ENCODE data around the gene PPARA.
A peak's percentile ranks its signal among the peaks of the same experiment; 100 is the strongest.

PPARA gene

DNA sequence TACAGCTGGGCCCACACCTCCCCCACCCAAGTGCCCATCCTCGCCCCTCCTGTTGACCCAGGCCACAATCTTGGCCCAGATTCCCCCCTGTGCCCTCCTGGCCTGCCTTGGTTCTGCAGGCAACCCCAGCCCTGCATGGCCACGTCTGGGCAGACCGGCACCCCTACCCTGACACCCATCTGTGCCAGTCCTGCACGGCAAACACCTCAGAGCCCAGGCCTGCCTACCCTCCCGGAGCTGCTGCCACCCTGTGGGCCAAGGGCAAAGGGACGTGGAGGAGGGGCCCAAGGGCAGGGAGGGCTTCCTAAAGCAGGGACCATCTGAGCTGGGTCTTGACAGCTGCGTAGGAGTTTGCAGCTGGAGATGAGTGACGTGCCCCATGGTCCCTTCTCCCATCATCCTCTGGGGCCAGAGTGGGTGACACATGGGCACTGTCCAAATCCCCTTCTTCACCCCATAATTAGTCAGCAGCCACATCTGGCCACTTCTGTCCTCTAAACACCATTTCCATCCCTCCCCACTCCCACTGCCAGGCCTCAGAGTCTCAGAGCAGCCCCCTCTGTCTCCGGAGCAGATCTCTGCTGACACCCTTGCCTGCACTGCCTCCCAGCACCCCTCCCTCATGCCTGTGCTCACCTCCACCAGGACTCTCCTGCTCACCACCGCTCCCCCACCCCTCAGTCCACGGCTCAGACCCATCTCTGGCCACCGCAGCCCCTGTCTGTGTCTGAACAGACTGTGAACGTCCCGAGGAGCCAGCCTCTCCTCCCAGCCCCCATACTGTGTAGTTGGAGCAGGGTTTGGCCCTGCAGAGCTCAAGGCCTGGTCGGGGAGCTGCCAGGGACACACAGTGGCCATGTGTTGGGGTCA, 35.6 kb upstream of the PPARA start:
- no peak for DNase-seq

- DNase-seq = no peak
Observed at GRCh38 chr22:46115388-46115678, 35.0 kb upstream of the PPARA start.

DNA sequence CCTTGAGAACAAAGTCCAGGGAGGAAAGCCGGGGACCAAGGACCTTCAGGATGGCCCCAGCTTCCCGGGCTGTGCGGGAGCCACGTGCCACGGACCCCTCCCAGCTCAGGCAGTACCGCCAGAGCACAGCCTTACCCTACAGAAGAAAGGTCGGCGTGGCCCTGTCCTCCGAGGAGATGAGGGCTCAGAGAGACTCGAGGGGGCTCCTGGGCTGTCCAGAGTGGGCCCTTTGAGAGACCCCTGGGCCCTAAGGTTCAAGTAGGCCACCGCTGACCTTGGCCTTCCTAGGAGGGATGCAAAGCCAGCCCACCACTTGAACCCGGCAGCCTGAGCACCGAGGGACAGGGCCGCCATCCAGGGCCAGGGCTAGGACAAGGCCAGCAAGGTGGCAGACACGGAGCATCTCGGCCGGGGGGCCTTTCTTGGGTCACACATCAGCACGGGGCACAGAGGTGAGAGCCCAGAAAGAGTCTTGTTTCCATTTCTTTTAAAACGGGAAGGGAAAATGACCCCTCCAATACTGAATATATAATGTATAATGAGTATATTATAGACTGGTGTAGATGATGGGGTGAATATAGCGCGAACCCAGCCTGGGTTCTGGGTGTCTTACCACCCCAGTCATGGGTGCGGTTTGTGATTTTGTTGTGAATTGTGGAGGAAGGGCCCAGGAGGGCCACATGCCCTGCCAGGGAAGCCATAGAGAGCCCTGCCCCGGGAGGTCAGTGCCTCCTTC, 34.4 kb upstream of the PPARA start:
- no peak for DNase-seq

DNA sequence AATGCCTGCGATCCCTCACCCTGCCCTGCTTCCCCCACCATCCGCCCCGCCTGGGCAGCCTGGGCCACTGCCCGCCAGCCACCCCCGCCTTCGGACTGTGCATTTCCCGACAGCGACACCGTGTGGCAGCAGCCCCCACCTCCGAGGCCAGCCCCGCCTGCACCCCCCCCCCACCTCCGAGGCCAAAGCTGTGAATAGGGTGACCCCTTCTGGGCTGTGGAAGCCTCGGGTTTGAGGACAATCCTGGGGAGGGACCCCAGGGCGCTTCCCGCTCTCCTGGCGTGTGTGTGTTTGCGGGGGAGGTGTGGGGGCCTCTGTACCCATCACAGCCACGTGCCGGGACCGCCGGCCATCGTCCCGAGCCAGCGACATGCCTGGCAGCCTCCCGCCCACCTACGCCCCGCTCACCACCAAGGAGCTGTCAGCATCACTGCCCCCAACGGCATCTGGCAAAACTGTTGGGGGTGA, 33.8 kb upstream of the PPARA start:
- DNase-seq = peak; percentile 77 to 83 (median 78)

- no peak for DNase-seq
Observed at GRCh38 chr22:46117206-46118199, 32.8 kb upstream of the PPARA start.

DNA sequence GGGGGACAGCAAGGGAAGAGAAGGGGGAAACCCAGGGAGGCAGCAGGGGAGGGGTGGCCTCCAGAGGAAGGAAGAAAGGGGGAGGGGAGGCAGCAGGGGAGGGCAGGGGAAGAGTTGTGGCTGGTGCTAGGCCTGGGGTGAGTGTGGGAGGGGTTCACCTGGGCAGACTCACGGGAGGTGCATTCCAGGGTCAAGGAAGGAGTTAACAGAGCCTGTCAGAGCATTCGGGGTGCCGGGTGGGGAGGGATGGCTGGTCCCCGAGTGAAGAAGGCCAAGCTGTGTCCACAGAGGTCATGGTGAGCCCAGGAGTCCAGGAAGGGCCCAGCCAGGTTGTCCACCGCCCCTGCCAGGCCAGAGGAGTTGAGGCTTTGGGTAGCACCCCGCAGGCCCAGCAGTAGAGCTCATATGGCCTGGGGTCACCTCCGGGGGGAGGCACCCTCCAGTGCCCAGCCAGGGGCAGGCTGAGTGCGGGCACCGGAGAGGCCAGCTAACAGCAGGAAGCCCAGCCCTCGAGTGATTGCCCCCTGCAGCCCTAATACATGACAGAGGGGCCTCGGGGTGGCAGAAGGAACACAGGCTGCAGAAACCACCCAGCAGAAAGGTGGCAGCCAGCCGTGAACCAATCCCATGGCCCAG, 31.1 kb upstream of the PPARA start:
- DNase-seq = no peak

DNA sequence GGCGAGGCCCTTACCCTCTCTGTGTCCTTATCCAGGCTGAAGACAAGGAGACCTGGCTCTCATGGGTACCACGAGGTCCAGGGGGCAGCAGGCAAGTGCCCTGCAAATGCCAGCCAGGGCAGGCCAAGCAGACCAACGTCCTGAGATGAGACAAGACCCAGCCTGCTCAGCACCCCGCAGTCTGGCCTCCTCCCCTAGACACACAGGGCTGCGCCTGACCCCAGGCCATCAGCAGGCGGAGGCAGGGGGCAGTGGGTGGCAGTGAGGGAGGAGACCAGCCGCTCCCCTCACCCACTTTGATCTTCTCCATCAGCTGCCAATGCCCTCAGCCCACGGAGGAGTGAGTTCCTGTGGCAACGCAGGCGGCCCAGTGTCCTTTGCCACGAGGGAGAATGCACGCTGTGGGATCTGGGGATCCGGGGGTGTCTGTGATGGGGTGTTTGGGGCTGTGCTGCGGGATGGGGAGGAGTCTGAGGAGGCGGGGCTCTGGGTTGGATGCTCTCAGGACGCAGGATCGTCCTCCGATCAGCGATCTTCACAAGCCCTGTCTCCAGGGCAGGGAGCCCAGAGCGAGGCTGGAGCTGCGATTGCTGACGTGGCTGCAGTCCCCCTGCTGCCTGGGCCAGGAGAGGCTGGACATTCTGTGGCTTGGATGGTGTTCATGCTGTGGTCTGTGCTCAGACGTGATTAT, 30.5 kb upstream of the PPARA start:
- DNase-seq = no peak

DNA sequence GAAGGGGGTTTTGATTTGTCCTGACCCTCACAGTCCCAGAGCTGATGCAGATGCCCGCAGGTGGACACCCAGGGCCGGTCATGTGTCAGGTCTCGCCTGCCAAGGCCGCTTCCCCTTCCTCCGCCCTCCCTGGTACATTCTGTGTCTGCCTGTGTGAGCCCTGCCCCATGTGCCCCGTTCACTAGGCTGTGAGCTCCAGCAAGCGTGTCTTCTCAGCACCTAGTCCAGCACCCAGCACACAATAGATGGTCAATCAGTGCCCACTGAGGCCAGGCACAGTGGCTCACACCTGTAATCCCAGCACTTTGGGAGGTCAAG, 29.9 kb upstream of the PPARA start:
- DNase-seq = no peak

GRCh38 chr22:46121079-46121478, 29.2 kb upstream of the PPARA start:
- no peak for DNase-seq

DNA sequence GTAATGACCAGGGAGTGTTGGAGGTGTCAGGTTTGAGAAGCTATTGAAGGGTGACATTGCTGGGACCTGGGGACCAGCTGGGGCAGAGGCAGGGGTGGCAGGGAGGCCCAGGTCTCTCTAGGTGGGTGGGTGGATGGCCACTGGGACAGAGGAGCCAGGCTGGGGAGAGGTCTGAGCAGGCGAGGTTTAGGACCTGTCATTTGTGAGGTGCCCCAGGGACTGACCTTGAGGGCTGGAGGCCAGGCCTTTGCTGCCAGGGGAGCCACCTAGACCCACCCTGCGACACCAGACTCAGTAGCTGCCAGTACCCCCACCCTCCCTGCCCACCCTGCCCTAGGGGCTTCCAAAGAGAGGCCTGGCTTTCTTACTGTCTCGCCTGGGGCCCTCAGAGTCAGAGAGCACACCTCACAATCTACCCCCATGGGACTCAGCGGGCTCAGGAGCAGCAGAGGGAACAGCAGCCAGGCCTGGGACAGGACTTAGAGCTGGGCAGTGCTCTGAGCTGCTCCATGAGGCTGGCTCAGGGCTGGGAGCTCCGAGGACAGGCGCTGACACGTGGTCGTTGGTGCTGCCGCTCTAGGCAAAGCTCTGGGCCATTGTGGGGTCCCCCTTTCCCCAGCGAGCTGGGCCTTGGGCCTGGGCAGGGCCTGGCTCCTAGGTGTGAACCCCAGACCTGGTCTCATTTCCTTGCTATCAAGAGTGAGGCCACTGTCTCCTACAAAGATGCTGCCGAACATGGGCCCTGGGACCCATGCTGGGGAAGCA, 28.6 kb upstream of the PPARA start:
- DNase-seq = no peak

GRCh38 chr22:46122511-46122971, 27.8 kb upstream of the PPARA start:
- peak; percentile 44 to 66 (median 54) for DNase-seq

- no peak for DNase-seq
Observed at GRCh38 chr22:46122980-46123693, 27.2 kb upstream of the PPARA start.

- DNase-seq = no peak
Observed at GRCh38 chr22:46123694-46124382, 26.5 kb upstream of the PPARA start.

- no peak for DNase-seq
Observed at GRCh38 chr22:46124383-46125144, 25.8 kb upstream of the PPARA start.

- no peak for DNase-seq
Observed at GRCh38 chr22:46125311-46125710, 25.0 kb upstream of the PPARA start.

- DNase-seq = no peak
Observed at GRCh38 chr22:46125816-46126765, 24.2 kb upstream of the PPARA start.

DNA sequence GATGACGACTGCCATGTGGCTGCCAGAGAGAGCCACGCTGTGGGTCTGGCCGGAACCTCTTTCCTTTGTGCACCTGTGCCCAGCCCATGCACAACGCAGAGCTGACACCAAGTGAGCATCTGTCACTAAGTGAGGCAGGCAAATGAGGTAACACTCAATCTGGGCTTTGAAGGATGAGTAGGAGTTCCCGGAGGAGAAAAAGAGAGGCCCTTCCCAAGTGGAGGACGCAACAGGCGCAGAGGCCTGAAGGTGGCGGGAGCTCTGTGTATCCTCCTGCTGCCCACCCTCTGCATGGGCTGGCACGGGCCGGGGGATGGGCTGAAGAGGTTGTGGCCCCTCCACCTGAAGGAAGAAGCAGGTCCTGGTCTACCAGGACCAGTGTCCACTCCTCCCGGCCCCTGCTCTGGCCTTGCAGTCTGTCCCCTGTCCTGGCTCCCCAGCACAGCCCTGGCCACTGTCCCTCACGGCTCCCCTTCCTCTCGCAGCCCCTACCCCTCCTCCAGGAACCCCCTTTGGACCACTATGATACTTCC, 23.4 kb upstream of the PPARA start:
- no peak for DNase-seq

- DNase-seq = no peak
Observed at GRCh38 chr22:46127556-46127955, 22.8 kb upstream of the PPARA start.
